GM12892 (cell line): Measurements from ENCODE around the gene TMEM31.

ENCODE experiments used
- POLR2A ChIP-seq: IDR thresholded peaks from 2 replicates; pipeline ENCODE4 v1.6.1; 2011; ENCODE audit warnings: low read depth, low read length, control low read depth
- POLR2AphosphoS5 ChIP-seq: IDR thresholded peaks from 2 replicates; pipeline ENCODE4 v1.6.1; 2011; ENCODE audit warnings: low read depth, low read length, control low read depth

GRCh38 chrX:103727115-103727514, 16.4 kb downstream of the TMEM31 start:
- TF ChIP-seq POLR2A (no peak), POLR2AphosphoS5 (no peak)
